ENCODE measurements around the gene HPGD. TPM values are rescaled to one million over a fixed set of nuclear protein-coding genes. Genes with fewer than 3 reads are reported as not detected.

HPGD gene
- total RNA-seq, 2 donors from 2014 or later, result 0.33 to 9.1 TPM

GRCh38 chr4:174550541-174550940 lies 28.3 kb upstream of the HPGD start:
- H3K9me3 ChIP-seq, result no peaks in the 10 kb centered on the region
- H3K4me1 ChIP-seq, result no peaks in the 10 kb centered on the region
- TF ChIP-seq, protein P1, sequence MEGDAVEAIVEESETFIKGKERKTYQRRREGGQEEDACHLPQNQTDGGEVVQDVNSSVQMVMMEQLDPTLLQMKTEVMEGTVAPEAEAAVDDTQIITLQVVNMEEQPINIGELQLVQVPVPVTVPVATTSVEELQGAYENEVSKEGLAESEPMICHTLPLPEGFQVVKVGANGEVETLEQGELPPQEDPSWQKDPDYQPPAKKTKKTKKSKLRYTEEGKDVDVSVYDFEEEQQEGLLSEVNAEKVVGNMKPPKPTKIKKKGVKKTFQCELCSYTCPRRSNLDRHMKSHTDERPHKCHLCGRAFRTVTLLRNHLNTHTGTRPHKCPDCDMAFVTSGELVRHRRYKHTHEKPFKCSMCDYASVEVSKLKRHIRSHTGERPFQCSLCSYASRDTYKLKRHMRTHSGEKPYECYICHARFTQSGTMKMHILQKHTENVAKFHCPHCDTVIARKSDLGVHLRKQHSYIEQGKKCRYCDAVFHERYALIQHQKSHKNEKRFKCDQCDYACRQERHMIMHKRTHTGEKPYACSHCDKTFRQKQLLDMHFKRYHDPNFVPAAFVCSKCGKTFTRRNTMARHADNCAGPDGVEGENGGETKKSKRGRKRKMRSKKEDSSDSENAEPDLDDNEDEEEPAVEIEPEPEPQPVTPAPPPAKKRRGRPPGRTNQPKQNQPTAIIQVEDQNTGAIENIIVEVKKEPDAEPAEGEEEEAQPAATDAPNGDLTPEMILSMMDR (IDR thresholded peaks at IDR 0.05), result no peak
- TF ChIP-seq POLR2A (IDR thresholded peaks at IDR 0.05), result no peak
- H3K27ac ChIP-seq, result no peak overlapping the region
- H3K36me3 ChIP-seq (replicated peaks in 1 of 2; ENCODE audit: insufficient read depth in 1 of 2, low read depth in 2 of 2), result no peaks in the 10 kb centered on the region
- ATAC-seq (no peak), DNase-seq (no peak)
- intact Hi-C loops (cut with DNase I), result no loop called here
- no peak overlapping the region for H3K4me3 ChIP-seq
- no peaks in the 10 kb centered on the region for H3K27me3 ChIP-seq

GRCh38 chr4:174549721-174550120 lies 27.4 kb upstream of the HPGD start:
- DNase-seq (no peak), ATAC-seq (no peak)
- intact Hi-C loops (cut with DNase I), result no loop called here
- Histone ChIP-seq H3K4me1 (no peaks in the 10 kb centered on the region), H3K9me3 (no peaks in the 10 kb centered on the region), H3K4me3 (no peak overlapping the region), H3K36me3 (replicated peaks in 1 of 2; ENCODE audit: insufficient read depth in 1 of 2, low read depth in 2 of 2) (no peaks in the 10 kb centered on the region), H3K27ac (no peak overlapping the region), H3K27me3 (no peaks in the 10 kb centered on the region)
- WGBS, 2 donors, result 67 to 79% methylated on average over 1 of the region's 1 CpG
- no peak for TF ChIP-seq POLR2A (IDR thresholded peaks at IDR 0.05)
- TF ChIP-seq, protein P1 (IDR thresholded peaks at IDR 0.05), result no peak

GRCh38 chr4:174545268-174545667 lies 23.0 kb upstream of the HPGD start:
- intact Hi-C loops (cut with DNase I), result no loop called here
- Histone ChIP-seq H3K4me1 (no peaks in the 10 kb centered on the region), H3K4me3 (no peak overlapping the region), H3K27me3 (no peaks in the 10 kb centered on the region), H3K36me3 (replicated peaks in 1 of 2; ENCODE audit: insufficient read depth in 1 of 2, low read depth in 2 of 2) (no peaks in the 10 kb centered on the region), H3K27ac (no peak overlapping the region), H3K9me3 (no peaks in the 10 kb centered on the region)
- DNase-seq (no peak), ATAC-seq (no peak)
- TF ChIP-seq, protein P1 (IDR thresholded peaks at IDR 0.05), result no peak
- no peak for TF ChIP-seq POLR2A (IDR thresholded peaks at IDR 0.05)

GRCh38 chr4:174544496-174544895 lies 22.2 kb upstream of the HPGD start:
- no peak for ATAC-seq
- intact Hi-C loops (cut with DNase I), result no loop called here
- TF ChIP-seq, protein P1 (IDR thresholded peaks at IDR 0.05), result no peak
- TF ChIP-seq POLR2A (IDR thresholded peaks at IDR 0.05), result no peak
- H3K36me3 ChIP-seq (replicated peaks in 1 of 2; ENCODE audit: insufficient read depth in 1 of 2, low read depth in 2 of 2), result no peaks in the 10 kb centered on the region
- no peaks in the 10 kb centered on the region for H3K27me3 ChIP-seq
- no peak for DNase-seq
- H3K4me3 ChIP-seq, result no peak overlapping the region
- 49 to 51% methylated on average over 4 of the region's 4 CpGs for WGBS, 2 donors
- H3K9me3 ChIP-seq, result no peaks in the 10 kb centered on the region
- H3K4me1 ChIP-seq, result no peaks in the 10 kb centered on the region
- H3K27ac ChIP-seq, result no peak overlapping the region

DNA sequence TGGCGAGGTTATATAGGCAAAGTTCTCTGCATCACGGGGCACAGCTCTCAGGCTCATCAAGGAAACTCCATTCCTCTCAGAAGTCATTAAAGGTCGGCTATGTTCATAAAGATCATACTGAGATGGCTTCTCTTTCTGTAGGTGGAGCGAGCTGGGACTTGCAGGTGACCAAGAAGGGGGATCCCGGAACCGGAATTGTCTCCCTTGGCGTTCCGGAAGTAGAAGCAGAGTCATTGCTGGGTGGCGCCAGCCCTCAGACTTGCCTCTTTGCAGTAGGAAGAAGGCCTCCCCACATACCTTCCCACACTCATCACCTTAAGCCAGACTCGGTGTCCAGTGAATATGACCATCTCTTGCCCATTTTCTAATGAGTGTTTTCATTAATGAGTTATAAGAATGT lies 17.9 kb upstream of the HPGD start:
- intact Hi-C loops (cut with DNase I), result no loop called here
- no peak overlapping the region for H3K4me3 ChIP-seq
- no peaks in the 10 kb centered on the region for H3K27me3 ChIP-seq
- no peak for ATAC-seq
- TF ChIP-seq, protein P1 (IDR thresholded peaks at IDR 0.05), result no peak
- no peak for TF ChIP-seq POLR2A (IDR thresholded peaks at IDR 0.05)
- peaks cover 7% of the 10 kb centered on the region for H3K4me1 ChIP-seq
- H3K27ac ChIP-seq, result no peak overlapping the region
- H3K9me3 ChIP-seq, result no peaks in the 10 kb centered on the region
- DNase-seq, result no peak
- no peaks in the 10 kb centered on the region for H3K36me3 ChIP-seq (replicated peaks in 1 of 2; ENCODE audit: insufficient read depth in 1 of 2, low read depth in 2 of 2)
- whole genome bisulfite sequencing, 2 donors, result 90 to 96% methylated on average over 10 of the region's 10 CpGs

Measured in body of pancreas (tissue), 4 donors.